HepG2 (cell line): ENCODE data around the gene FGA. TPM values are rescaled to one million over a fixed set of nuclear protein-coding genes. Genes with fewer than 3 reads are reported as not detected.

Source experiments
- DMAP1 ChIP-seq: IDR thresholded peaks from 2 replicates; pipeline ENCODE4 v1.6.1; 2016
- KAT8 ChIP-seq: IDR thresholded peaks from 2 replicates; pipeline ENCODE4 v1.6.1; 2016; ENCODE audit warnings: missing genetic modification reagents, missing compliant biosample characterization
- NR2F2 ChIP-seq: IDR thresholded peaks from 2 replicates; pipeline ENCODE4 v1.6.1; 2012; ENCODE audit warnings: low read depth, inconsistent platforms, borderline replicate concordance
- POLR2A ChIP-seq, 2 experiments: IDR thresholded peaks; 2 replicates each; pipeline ENCODE4 v1.6.1; 2011; ENCODE audit warnings: low read depth in 2 of 2, low read length in 2 of 2, mild to moderate bottlenecking in 1 of 2, moderate library complexity in 1 of 2; ENCODE audit not compliant: insufficient read depth in 1 of 2
- SMAD3 ChIP-seq: sonication (generic); formaldehyde crosslinking; IDR thresholded peaks from 2 replicates; pipeline ENCODE4 v1.4.0; 2020; ENCODE audit warnings: missing genetic modification reagents
- ZBTB7B ChIP-seq: sonication (generic); formaldehyde crosslinking; IDR thresholded peaks from 2 replicates; pipeline ENCODE4 v1.4.0; 2020; ENCODE audit warnings: missing genetic modification reagents
- ZNF326 ChIP-seq: sonication (generic); formaldehyde crosslinking; IDR thresholded peaks from 2 replicates; pipeline ENCODE4 v1.4.0; 2020; ENCODE audit warnings: missing genetic modification reagents, borderline replicate concordance
- ZNF563 ChIP-seq: sonication (generic); formaldehyde crosslinking; IDR thresholded peaks from 2 replicates; pipeline ENCODE4 v1.8.0; 2022; ENCODE audit warnings: mild to moderate bottlenecking, moderate library complexity, missing genetic modification reagents
- ZNF788 ChIP-seq: sonication (generic); formaldehyde crosslinking; IDR thresholded peaks from 2 replicates; pipeline ENCODE4 v1.5.0; 2020; ENCODE audit warnings: mild to moderate bottlenecking, missing genetic modification reagents, borderline replicate concordance
- ZNF850 ChIP-seq: sonication (generic); formaldehyde crosslinking; conservative IDR thresholded peaks from 2 replicates; pipeline ENCODE4 v1.9.0; 2021; ENCODE audit warnings: mild to moderate bottlenecking, missing genetic modification reagents
- polyA plus RNA-seq, 8 experiments: library from polyadenylated mRNA; depleted of rRNA in 3 of 8; stranded (reverse) in 7 of 8; unstranded in 1 of 8; fragments of >200 nt; fragmentation: Illumina TruSeq in 4 of 8; extraction: Trizol in 4 of 8; gene quantifications; 2 replicates each; pipeline versions ENCODE4 v1.2.1 to v1.2.3, GENCODE V29; 2011 to 2016; ENCODE audit warnings: low read depth in 4 of 8, missing spikeins in 1 of 8, mixed read lengths in 1 of 8; ENCODE audit not compliant: insufficient read depth in 1 of 8
- total RNA-seq, 5 experiments: library from RNA; depleted of rRNA; stranded (reverse); fragments of >200 nt; fragmentation: Illumina TruSeq; extraction: Trizol; gene quantifications; 2 replicates each; pipeline ENCODE4 v1.2.3, GENCODE V29; 2016; ENCODE audit warnings: low read depth in 1 of 5
- TF ChIP-seq, protein P1 (sequence below): sonication (generic); formaldehyde crosslinking; IDR thresholded peaks from 2 replicates; pipeline ENCODE4 v1.5.1; 2020; ENCODE audit warnings: mild to moderate bottlenecking, missing genetic modification reagents
- TF ChIP-seq, protein P2 (sequence below): sonication (generic); formaldehyde crosslinking; IDR thresholded peaks from 2 replicates; pipeline ENCODE4 v1.5.0; 2020; ENCODE audit warnings: missing genetic modification reagents
- TF ChIP-seq, protein P3 (sequence below): sonication (generic); formaldehyde crosslinking; IDR thresholded peaks from 2 replicates; pipeline ENCODE4 v1.4.0; 2020; ENCODE audit warnings: missing genetic modification reagents, borderline replicate concordance
- TF ChIP-seq, protein P4 (sequence below): sonication (generic); formaldehyde crosslinking; conservative IDR thresholded peaks from 2 replicates; pipeline ENCODE4 v1.4.0; 2020; ENCODE audit warnings: mild to moderate bottlenecking, missing genetic modification reagents, moderate library complexity
- TF ChIP-seq, protein P5 (sequence below): IDR thresholded peaks from 2 replicates; pipeline ENCODE4 v1.6.1; 2016
- TF ChIP-seq, protein P6 (sequence below): sonication (generic); formaldehyde crosslinking; IDR thresholded peaks from 2 replicates; pipeline ENCODE4 v1.8.1; 2023; ENCODE audit warnings: mild to moderate bottlenecking, moderate library complexity, missing genetic modification reagents

The FGA gene
- total and polyA plus RNA-seq, 2 of the 13 experiments (the other 11 are each of a cell fraction or from before 2014, with no cell fraction given): 640 to 1,523 TPM

DNA sequence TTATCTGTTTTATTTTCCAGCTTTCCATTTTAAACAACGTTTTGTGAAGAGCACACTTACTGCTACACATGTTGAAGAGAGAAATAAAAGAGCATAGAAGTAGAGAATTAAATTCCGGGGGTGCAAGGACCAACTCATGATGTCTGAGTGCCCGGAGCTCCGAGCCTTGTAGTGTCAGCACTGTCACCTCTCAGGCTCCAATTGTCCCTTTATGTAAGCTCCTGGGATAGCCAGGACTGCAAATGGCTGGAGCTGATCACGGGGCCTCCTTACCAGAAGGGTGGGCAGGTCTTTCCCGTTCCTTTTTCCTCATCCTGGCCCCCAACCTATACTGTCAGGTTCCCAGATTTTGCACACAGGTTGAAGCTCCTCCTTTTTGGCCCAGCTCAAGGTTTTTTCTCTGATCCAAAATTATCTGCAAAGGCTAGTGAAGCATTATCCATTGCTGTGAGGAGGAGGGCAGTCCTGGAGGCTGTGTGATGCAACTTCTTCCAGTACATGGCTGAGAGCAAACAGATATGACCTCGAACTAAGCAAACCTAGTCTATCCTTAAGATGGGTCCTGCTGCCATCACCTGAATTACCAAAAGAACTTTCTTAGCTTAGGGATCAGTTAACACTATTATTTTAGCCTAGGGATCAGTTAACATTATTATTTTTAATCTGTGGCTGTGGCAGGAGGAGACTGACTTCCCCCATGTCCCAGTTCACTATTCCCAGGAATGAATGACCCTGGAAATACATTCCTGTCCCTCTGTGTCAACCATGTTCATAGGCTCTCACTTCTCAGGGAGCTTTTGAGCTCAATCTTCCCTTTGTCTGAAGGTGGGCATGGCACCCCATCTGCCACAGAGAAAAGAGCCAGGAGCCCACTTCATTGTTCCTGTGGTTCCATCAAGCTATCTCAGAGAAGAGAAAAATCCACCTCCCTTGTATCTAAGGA is 22.2 kb upstream of the FGA start, which contains the start of gene FGG (continued):
- TF ChIP-seq, protein P1, sequence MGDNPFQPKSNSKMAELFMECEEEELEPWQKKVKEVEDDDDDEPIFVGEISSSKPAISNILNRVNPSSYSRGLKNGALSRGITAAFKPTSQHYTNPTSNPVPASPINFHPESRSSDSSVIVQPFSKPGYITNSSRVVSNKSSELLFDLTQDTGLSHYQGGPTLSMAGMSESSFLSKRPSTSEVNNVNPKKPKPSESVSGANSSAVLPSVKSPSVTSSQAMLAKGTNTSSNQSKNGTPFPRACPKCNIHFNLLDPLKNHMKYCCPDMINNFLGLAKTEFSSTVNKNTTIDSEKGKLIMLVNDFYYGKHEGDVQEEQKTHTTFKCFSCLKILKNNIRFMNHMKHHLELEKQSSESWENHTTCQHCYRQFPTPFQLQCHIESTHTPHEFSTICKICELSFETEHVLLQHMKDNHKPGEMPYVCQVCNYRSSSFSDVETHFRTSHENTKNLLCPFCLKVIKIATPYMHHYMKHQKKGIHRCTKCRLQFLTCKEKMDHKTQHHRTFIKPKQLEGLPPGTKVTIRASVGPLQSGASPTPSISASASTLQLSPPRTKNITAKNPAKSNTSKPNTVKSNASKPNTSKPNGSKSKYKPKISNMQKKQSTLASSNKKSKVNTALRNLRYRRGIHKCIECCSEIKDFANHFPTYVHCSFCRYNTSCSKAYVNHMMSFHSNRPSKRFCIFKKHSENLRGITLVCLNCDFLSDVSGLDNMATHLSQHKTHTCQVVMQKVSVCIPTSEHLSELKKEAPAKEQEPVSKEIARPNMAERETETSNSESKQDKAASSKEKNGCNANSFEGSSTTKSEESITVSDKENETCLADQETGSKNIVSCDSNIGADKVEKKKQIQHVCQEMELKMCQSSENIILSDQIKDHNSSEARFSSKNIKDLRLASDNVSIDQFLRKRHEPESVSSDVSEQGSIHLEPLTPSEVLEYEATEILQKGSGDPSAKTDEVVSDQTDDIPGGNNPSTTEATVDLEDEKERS: no peak
- TF ChIP-seq, protein P2, sequence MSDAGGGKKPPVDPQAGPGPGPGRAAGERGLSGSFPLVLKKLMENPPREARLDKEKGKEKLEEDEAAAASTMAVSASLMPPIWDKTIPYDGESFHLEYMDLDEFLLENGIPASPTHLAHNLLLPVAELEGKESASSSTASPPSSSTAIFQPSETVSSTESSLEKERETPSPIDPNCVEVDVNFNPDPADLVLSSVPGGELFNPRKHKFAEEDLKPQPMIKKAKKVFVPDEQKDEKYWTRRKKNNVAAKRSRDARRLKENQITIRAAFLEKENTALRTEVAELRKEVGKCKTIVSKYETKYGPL (CRISPR knock-in tag): peak; percentile 25; the same call in 1 of the 2 replicates
- TF ChIP-seq, protein P3, sequence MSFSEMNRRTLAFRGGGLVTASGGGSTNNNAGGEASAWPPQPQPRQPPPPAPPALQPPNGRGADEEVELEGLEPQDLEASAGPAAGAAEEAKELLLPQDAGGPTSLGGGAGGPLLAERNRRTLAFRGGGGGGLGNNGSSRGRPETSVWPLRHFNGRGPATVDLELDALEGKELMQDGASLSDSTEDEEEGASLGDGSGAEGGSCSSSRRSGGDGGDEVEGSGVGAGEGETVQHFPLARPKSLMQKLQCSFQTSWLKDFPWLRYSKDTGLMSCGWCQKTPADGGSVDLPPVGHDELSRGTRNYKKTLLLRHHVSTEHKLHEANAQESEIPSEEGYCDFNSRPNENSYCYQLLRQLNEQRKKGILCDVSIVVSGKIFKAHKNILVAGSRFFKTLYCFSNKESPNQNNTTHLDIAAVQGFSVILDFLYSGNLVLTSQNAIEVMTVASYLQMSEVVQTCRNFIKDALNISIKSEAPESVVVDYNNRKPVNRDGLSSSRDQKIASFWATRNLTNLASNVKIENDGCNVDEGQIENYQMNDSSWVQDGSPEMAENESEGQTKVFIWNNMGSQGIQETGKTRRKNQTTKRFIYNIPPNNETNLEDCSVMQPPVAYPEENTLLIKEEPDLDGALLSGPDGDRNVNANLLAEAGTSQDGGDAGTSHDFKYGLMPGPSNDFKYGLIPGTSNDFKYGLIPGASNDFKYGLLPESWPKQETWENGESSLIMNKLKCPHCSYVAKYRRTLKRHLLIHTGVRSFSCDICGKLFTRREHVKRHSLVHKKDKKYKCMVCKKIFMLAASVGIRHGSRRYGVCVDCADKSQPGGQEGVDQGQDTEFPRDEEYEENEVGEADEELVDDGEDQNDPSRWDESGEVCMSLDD: no peak
- no peak for TF ChIP-seq ZNF850
- peak; percentile 22; the same call in 1 of the 2 replicates for TF ChIP-seq NR2F2
- peak; percentile 67; the same call in 1 of the 2 replicates for TF ChIP-seq ZBTB7B
- peak; percentile 74; the same call in 1 of the 2 replicates for TF ChIP-seq ZNF788 (CRISPR knock-in tag)
- TF ChIP-seq DMAP1 (CRISPR knock-in tag): peak; percentile 20; the same call in 1 of the 2 replicates
- peak; percentile 33; the same call in 1 of the 2 replicates for TF ChIP-seq ZNF563 (CRISPR knock-in tag)
- TF ChIP-seq, protein P4, sequence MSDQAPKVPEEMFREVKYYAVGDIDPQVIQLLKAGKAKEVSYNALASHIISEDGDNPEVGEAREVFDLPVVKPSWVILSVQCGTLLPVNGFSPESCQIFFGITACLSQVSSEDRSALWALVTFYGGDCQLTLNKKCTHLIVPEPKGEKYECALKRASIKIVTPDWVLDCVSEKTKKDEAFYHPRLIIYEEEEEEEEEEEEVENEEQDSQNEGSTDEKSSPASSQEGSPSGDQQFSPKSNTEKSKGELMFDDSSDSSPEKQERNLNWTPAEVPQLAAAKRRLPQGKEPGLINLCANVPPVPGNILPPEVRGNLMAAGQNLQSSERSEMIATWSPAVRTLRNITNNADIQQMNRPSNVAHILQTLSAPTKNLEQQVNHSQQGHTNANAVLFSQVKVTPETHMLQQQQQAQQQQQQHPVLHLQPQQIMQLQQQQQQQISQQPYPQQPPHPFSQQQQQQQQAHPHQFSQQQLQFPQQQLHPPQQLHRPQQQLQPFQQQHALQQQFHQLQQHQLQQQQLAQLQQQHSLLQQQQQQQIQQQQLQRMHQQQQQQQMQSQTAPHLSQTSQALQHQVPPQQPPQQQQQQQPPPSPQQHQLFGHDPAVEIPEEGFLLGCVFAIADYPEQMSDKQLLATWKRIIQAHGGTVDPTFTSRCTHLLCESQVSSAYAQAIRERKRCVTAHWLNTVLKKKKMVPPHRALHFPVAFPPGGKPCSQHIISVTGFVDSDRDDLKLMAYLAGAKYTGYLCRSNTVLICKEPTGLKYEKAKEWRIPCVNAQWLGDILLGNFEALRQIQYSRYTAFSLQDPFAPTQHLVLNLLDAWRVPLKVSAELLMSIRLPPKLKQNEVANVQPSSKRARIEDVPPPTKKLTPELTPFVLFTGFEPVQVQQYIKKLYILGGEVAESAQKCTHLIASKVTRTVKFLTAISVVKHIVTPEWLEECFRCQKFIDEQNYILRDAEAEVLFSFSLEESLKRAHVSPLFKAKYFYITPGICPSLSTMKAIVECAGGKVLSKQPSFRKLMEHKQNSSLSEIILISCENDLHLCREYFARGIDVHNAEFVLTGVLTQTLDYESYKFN (CRISPR knock-in tag): peak; percentile 67
- TF ChIP-seq POLR2A (IDR thresholded peaks at IDR 0.05; ENCODE audit: insufficient read depth in 1 of 2, low read depth in 2 of 2, low read length in 2 of 2): peak; percentile 96 to 99
- TF ChIP-seq, protein P5, sequence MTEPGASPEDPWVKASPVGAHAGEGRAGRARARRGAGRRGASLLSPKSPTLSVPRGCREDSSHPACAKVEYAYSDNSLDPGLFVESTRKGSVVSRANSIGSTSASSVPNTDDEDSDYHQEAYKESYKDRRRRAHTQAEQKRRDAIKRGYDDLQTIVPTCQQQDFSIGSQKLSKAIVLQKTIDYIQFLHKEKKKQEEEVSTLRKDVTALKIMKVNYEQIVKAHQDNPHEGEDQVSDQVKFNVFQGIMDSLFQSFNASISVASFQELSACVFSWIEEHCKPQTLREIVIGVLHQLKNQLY (CRISPR knock-in tag): 0 out of 2 replicates have a peak, but pooled peaks have one; percentile 29
- peak; percentile 43; the same call in 1 of the 2 replicates for TF ChIP-seq KAT8 (CRISPR knock-in tag)
- peak; percentile 77; the same call in 1 of the 2 replicates for TF ChIP-seq SMAD3 (CRISPR knock-in tag)
- TF ChIP-seq, protein P6, sequence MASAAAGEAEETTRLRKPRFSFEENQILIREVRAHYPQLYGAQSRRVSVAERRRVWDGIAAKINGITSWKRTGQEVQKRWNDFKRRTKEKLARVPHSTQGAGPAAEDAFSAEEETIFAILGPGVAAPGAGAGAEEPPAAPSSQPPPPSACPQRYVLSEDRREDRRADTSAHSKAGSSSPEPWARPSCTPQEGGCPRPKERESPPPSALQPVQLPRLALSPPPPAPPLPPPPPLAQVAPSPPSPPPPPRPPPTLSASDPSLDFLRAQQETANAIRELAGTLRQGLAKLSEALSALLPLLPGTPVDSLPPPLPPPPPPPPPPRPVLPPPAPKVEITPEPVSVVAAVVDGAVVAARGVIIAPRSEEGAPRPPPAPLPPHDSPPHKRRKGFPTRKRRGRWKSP (CRISPR knock-in tag): 0 out of 2 replicates have a peak, but pooled peaks have one; percentile 53
- no peak for TF ChIP-seq ZNF326 (CRISPR knock-in tag)
